8988T (cell line): ENCODE results near the gene RNF41.
A peak's percentile ranks its signal among the peaks of the same experiment; 100 is the strongest.
"Not testable (repeated sequence)": the region's sequence is repeated elsewhere in the genome, so short reads cannot be mapped to it uniquely, and the experiment has no call there.

ENCODE experiments used
- DNase-seq: peaks from one replicate; pipeline ENCODE4 v3.0.0; 2011

The RNF41 gene

DNA sequence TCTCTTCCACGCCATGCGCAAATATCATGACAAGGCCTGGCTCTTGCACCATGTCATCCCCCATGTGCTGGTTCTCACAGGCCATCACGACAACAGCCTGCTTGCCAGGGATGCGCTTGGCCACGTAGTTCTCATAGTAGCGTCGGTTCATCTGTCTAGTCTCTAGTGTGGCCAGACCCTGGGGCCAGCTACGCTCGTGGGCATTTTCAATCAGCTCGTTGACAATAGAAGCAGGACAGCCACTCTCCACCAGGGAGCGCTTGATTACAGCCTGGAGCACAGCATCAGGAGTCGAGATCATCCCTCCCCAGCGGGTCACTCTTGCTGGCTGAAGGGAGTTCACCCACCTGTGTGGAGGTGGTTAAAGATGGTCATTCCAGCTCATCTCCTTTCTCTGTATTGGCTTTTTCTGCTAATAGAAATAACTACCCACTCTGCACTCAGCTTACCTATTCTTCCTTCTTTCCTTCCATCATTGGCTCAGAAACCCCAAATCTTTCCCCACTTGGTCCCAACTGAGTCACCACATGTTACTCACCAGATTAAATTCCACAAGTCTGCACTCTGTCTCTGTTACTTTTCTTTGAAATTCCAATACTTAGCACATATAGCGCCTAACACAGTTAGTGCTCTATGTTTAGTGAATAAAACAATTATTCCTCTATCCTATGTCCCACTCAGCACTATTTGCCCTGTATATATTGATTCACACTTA, 15.1 kb downstream of the RNF41 start:
- peak; percentile 39 for DNase-seq

DNA sequence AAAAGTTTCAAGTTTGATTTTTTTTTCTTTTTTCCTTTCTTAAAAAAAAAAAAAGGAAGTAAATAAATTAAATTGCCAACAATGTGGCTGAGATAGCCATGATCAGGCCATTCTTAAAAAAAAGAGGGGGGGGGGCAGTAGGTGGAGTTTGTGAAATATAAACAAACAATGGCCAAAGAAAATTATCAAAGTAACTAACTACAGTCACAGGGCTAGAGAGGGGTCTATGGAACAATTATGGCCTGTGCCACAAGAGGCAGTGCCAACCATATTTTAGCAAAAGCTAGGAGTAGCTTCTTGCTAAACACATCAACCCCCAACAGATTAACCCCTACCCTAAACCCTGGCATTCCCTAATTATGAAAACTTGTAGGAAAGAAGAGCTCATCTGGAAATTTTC, 16.3 kb downstream of the RNF41 start:
- no peak for DNase-seq

GRCh38 chr12:56204275-56204674, 17.4 kb downstream of the RNF41 start:
- DNase-seq = no peak

DNA sequence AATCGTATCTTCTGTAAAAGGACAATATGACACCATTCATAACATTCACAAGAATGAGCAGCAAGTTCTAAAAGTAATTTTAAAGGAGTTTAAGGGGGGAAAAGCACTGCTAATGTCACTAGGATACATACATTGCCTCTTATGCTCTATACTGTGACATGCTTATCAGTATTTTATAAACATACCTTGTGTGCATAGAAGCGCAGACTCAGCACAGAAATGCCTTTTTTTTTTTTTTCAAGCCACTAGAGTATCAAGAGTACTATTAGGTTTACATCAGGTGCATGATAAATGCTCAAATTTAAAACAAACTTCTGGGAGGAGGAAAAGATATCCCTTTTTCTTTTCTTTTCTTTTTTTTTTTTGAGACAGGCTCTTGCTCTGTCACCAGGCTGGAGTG, 18.9 kb downstream of the RNF41 start:
- no peak for DNase-seq

DNA sequence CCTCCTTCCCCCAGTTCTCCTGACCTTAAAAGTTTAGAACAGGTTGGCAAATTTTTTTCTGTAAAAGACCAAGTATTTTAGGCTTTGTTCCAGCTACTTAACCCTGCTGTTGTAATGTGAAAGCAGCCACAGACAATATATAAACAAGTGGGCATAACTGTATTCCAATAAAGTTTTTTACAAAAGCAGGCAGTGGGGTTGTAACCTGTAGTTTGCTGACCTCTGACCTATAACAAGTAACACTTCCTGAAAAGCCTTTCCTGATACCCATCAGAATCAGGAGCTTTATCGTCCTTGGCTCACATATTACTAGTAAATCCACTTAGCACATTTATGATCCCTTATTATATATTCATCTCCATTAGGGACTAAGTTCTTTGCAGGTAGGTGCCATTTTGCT, 19.4 kb downstream of the RNF41 start:
- DNase-seq = no peak

DNA sequence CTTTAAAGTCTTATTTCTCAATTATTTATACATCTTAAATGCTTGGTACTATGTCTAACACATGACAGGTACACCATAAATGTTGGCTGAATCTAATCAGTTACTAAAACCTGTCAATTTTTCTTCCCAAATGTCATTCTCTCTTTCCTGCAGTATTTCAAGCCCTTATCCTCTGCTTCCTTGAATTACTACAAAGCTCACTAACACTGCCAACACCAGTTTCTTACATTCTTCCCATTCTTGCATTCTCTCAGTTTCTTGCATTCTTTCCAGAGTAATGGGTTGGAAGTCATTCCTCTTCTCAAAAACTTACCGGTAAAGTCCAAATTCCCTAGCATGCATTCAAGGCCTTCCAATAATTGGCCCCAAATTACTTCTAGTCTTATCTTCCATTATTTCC, 22.9 kb downstream of the RNF41 start:
- DNase-seq = no peak

DNA sequence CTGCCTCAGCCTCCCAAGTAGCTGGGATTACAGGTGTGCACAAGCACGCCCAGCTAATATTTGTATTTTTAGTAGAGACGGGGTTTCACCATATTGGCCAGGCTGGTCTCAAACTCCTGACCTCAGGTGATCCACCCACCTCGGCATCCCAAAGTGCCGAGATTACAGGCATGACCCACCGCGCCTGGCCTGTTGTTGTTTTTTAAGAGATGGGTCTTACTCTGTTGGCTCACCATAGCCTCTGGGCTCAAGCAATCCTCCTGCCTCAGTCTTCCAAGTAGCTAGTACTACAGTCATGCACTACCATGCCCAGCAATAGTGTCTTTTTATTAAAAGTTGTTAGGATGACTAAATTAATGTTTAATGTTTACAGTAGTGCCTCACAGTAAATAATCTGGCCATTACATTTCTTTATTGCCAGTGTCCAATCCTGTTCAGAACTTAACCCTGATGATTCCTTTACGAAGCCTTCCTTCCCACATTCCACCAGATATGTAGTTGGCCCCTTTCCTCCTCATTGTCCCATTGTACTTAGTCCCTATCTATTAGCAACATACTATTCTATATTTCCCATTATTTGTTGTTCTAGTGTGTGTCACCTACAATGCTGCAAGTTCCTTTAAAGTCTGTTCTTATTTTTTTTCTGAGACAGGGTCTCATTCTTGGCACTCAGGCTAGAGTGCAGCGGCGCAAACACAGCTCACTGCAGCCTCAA, 23.6 kb downstream of the RNF41 start:
- DNase-seq = no peak

GRCh38 chr12:56196818-56197550, 24.7 kb downstream of the RNF41 start:
- DNase-seq = not testable (repeated sequence)

DNA sequence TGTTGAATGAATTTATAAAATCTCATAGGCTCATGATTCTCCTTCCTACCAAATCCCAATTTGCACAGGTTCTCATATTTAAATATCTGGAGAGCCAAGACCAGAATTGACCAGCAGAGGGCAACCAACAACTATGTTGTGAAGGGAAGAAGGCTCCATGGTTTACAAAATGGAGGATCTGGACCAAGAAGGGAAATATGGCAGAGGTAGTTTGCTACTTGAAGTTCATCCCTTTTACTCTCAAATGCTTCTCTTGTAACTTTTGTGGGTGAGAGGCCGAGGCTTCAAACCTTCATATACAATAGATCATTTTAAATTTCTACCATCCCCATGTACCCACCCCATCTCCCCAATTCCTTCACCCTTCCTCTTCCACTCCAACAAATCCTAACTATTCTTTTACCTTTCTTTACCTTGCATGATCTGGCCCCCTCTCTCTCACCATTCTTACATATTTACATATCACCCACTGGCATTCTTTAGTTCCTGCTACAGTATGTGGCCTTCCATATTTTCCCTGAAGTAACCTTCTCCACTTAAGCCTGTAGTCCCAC, 28.6 kb downstream of the RNF41 start:
- DNase-seq = no peak

DNA sequence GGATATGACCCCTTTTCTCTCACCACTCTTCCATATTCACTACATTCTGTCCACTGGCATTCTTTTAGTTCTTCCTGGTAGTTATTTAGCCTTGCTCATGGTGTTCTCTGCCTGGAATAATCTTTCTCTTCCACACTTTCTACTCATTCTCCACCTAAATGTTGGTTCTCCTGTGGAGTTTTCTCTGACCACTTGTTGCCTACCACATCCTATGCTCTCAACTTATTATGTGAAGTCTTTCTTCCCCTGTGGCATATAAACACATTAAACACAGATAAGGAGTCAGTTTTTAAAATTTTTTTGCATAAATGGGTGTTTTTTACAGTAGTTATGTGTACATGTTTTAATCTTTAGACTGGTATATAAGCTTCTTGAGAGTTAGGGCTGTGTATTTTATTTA, 29.1 kb downstream of the RNF41 start:
- no peak for DNase-seq

DNA sequence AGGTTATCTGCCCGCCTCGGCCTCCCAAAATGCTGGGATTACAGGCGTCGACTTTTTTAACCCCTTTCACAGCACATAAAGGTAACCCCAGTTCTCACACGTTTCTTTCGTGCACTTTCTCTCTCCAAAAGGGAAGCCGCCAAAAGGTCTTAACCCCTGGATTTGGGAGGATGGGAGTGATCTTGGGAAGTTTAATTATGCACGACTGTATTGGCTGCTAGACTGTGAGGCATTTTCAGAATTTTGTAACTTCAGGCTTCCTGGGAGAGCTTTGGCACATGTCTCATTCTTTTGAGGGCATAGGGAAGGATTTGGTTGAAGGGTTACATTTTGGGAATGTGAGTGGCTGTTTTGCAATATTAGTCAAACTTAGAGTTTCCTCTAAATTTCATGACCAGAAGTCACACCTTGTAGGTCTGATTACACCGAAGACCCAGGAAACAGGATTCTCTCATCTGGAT, 31.0 kb downstream of the RNF41 start:
- no peak for DNase-seq

GRCh38 chr12:56189918-56190694, 31.6 kb downstream of the RNF41 start:
- DNase-seq = peak; percentile 68

DNA sequence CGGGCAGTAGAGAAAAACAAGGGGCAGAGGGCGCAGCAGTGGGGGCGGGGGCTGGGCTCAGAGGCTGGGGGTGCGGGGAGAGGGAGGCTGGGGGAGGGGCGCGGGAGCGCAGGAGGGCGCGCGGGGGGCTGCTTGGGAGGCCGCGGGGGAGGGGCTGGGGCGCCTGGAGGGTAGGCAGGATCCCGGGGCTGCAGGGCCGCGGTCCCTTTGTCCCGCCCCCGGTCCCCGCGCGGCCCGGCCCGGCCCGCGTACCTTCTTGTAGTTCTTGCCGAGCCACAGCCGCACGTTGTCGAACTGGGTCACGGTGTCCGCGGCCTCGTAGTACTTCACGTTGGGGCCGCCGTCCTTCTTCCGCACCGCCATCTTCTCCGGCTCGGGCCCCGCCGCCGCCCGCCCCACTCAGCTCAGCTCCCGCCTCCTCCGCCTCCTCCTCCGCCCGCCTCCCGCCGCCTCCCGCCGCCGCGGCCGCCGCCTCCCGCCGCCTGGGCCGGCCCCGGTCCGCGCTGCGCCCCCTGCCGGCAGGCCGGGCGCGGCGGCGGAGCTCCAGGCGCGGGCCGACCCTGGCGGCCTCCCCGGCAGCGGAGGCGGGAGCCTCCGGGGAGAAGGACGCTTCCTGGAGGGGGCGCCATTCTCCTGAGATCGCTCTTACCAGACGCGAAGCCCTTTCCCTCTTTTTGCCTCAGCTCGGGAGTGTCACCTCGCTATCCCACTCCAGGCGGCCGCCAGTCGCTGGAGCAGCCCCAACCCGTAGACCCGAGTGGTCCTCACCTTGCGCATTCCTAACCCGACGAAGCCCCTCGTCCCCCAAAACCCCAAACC, 32.4 kb downstream of the RNF41 start, which contains the start of gene SMARCC2:
Gene SMARCC2 (minus strand): TSS at position 385 of the 819 bp plus-strand sequence. CDS start 22 bp downstream, at position 363.
- DNase-seq = peak; percentile 82

GRCh38 chr12:56188778-56189098, 33.0 kb downstream of the RNF41 start:
- no peak for DNase-seq

GRCh38 chr12:56188131-56188777, 33.5 kb downstream of the RNF41 start:
- DNase-seq = no peak

DNA sequence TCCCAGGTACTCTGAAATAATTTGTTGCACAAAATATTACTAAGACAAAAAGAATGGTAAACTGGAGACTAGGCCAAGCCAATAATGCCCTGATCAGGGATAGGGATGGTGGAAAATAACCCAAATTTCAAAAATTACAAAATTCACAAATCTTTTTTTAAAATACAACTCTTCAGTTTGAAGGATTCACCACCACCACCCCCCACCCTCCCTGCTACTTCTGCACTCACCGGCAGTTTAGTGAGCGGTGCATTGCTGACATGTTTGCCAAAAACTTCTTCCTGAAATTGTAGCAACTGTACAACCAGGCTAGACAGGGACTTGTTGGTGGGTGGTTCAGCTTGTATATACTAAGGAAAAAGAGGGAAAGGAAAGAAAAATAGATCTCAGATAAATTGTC, 34.8 kb downstream of the RNF41 start:
- DNase-seq = no peak

GRCh38 chr12:56178347-56178746, 43.4 kb downstream of the RNF41 start:
- DNase-seq = no peak

DNA sequence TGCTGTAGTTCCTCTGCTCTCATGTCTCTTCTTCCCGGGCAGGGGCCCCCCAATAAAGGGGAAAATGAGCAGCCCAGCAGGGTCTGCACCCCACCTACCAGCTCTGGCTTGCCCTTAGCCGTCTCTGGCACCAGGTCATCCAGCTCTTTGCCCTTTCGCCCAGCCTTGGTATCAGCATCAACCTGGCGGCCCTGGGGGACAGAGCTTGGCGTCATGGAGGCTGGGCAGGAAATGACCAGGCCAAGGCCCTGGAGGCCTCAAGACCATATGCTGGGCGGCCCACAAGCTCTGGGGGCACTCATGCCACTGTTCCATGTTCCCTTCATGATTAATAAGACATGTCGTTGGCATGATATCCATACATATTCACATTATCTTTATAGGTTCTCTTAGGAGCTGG, 48.9 kb downstream of the RNF41 start:
- DNase-seq = no peak

GRCh38 chr12:56169229-56169759, 52.4 kb downstream of the RNF41 start:
- DNase-seq = no peak

- DNase-seq = no peak
Measured at GRCh38 chr12:56165369-56165768, 56.4 kb downstream of the RNF41 start.

- no peak for DNase-seq
Measured at GRCh38 chr12:56164345-56164729, 57.4 kb downstream of the RNF41 start.
